ENCODE data around the gene VEZT. TPM values are rescaled to one million over a fixed set of nuclear protein-coding genes. Genes with fewer than 3 reads are reported as not detected.
A peak's percentile ranks its signal among the peaks of the same experiment; 100 is the strongest.

Gene VEZT
- polyA plus RNA-seq, 1 of the 3 experiments (the other 2 are of a cell fraction) = 41.2 TPM

DNA sequence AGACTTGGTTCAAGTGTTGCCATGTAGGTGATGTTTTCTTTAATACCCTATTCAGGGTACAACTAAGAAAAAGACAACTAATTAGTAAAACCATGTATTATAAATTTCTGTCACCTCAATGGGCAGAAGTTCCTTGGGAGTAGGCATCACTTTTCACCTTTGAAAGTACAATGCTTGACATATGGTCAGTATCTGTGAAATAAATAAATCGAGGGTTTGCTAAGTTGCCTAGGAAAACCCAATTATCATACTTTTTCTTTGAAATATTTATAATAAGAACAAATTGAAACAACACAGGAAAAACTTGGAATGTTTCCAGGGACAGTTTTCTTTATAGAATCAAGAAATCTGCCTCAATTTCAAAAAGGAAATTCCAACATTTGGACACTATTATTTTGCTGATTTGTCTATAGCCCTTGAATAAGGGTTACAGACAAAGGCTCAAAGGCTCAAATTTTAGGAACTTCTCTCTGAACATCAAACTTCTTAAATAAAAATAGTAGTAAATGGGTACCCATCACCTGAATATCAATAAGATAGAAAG is 14.0 kb upstream of the VEZT start:
- H3K4me2 ChIP-seq = peak overlapping the region; percentile 64
- CTCF ChIA-PET = no interaction called here

GRCh38 chr12:95204141-95204866 is 13.3 kb upstream of the VEZT start:
- Histone ChIP-seq H4K20me1 (ENCODE audit: insufficient read depth) (no peaks in the 10 kb centered on the region), H3K4me2 (peak overlapping the region; percentile 64), H3K4me1 (ENCODE audit: control insufficient read depth in 1 of 2, insufficient read depth in 2 of 2, low read depth in 1 of 2, low read length in 1 of 2) (peaks cover 13 to 60% of the 10 kb centered on the region in 2 experiments), H2AFZ (ENCODE audit: low read depth) (peak overlapping the region; percentile 74), H3K4me3 (ENCODE audit: low read depth in 2 of 2, low read length in 1 of 2) (0 out of 4 replicates have a peak overlapping the region, but pooled peaks of 1 of the 2 experiments have one; percentile 1), H3K36me3 (replicated peaks in 1 of 2; ENCODE audit: control insufficient read depth in 1 of 2, insufficient read depth in 2 of 2, low read length in 1 of 2) (no peaks in the 10 kb centered on the region), H3K27me3 (ENCODE audit: insufficient read depth) (no peaks in the 10 kb centered on the region), H3F3A (replicated peaks; ENCODE audit: insufficient read depth) (peaks cover 24% of the 10 kb centered on the region), H3K9me3 (no peaks in the 10 kb centered on the region), H3K9me2 (no peaks in the 10 kb centered on the region), H3K79me2 (ENCODE audit: insufficient read depth) (peaks cover 70% of the 10 kb centered on the region), H3K9ac (peak overlapping the region; percentile 48), H3K27ac (ENCODE audit: low read depth in 2 of 2, low read length in 1 of 2) (peak overlapping the region; percentile 74 to 87)
- CTCF ChIA-PET = no interaction called here
- TF ChIP-seq ELF1 (IDR thresholded peaks at IDR 0.05) (peak; percentile 79), YY1 (IDR thresholded peaks at IDR 0.05; ENCODE audit: low read depth) (no peak), FOSL2 (IDR thresholded peaks at IDR 0.05; ENCODE audit: borderline replicate concordance, low read depth) (peak; percentile 58; the same call in 1 of the 2 replicates), MAX (IDR thresholded peaks at IDR 0.05; ENCODE audit: low read depth) (no peak; the same call in 1 of the 2 replicates), JUND (IDR thresholded peaks at IDR 0.05) (peak; percentile 31; the same call in 1 of the 2 replicates), EP300 (IDR thresholded peaks at IDR 0.05; ENCODE audit: borderline replicate concordance in 1 of 2, low read depth in 1 of 2, low read length in 1 of 2) (peak in 1 of 2 experiments; percentile 49; a peak in 1 of 4 replicates), TCF12 (IDR thresholded peaks at IDR 0.05) (peak; percentile 63), RXRA (IDR thresholded peaks at IDR 0.05; ENCODE audit: borderline replicate concordance, low read depth) (0 out of 2 replicates have a peak, but pooled peaks have one; percentile 16)
- TF ChIP-seq, protein P1, sequence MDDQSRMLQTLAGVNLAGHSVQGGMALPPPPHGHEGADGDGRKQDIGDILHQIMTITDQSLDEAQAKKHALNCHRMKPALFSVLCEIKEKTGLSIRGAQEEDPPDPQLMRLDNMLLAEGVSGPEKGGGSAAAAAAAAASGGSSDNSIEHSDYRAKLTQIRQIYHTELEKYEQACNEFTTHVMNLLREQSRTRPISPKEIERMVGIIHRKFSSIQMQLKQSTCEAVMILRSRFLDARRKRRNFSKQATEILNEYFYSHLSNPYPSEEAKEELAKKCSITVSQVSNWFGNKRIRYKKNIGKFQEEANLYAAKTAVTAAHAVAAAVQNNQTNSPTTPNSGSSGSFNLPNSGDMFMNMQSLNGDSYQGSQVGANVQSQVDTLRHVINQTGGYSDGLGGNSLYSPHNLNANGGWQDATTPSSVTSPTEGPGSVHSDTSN (IDR thresholded peaks at IDR 0.05) = peak; percentile 28; the same call in 1 of the 2 replicates
- whole genome bisulfite sequencing (ENCODE audit: low lambda C conversion rate) = 37% methylated on average over 11 of the region's 11 CpGs
- no peak for DNase-seq
- POLR2A ChIA-PET = no interaction called here

More for the DNA sequence above, 14.0 kb upstream of the VEZT start:
- H3K27ac ChIP-seq (ENCODE audit: low read depth in 2 of 2, low read length in 1 of 2) = peak overlapping the region; percentile 74 to 87; a peak in 3 of 4 replicates
- H2AFZ ChIP-seq (ENCODE audit: low read depth) = no peak overlapping the region
- peaks cover 13 to 60% of the 10 kb centered on the region in 2 experiments for H3K4me1 ChIP-seq (ENCODE audit: control insufficient read depth in 1 of 2, insufficient read depth in 2 of 2, low read depth in 1 of 2, low read length in 1 of 2)
- H3K36me3 ChIP-seq (replicated peaks in 1 of 2; ENCODE audit: control insufficient read depth in 1 of 2, insufficient read depth in 2 of 2, low read length in 1 of 2) = no peaks in the 10 kb centered on the region
- no peak overlapping the region for H3K4me3 ChIP-seq (ENCODE audit: low read depth in 2 of 2, low read length in 1 of 2)
- H3K9me3 ChIP-seq = no peaks in the 10 kb centered on the region
- H3K27me3 ChIP-seq (ENCODE audit: insufficient read depth) = no peaks in the 10 kb centered on the region
- no peaks in the 10 kb centered on the region for H4K20me1 ChIP-seq (ENCODE audit: insufficient read depth)
- TF ChIP-seq TEAD4 (IDR thresholded peaks at IDR 0.05; ENCODE audit: borderline replicate concordance, insufficient read depth) = no peak
- no peak for TF ChIP-seq FOXM1 (IDR thresholded peaks at IDR 0.05; ENCODE audit: low read depth)
- TF ChIP-seq TCF12 (IDR thresholded peaks at IDR 0.05) = no peak
- no peak for TF ChIP-seq RXRA (IDR thresholded peaks at IDR 0.05; ENCODE audit: borderline replicate concordance, low read depth)
- no peak for TF ChIP-seq ELF1 (IDR thresholded peaks at IDR 0.05)
- TF ChIP-seq CTCF (IDR thresholded peaks at IDR 0.05) = no peak
- peaks cover 24% of the 10 kb centered on the region for H3F3A ChIP-seq (replicated peaks; ENCODE audit: insufficient read depth)
- peak overlapping the region; percentile 48; the same call in 1 of the 2 replicates for H3K9ac ChIP-seq
- H3K79me2 ChIP-seq (ENCODE audit: insufficient read depth) = peaks cover 73% of the 10 kb centered on the region
- no peak for DNase-seq
- POLR2A ChIA-PET = no interaction called here
- H3K9me2 ChIP-seq = no peaks in the 10 kb centered on the region
- WGBS (ENCODE audit: low lambda C conversion rate) = 51% methylated on average over 1 of the region's 1 CpG
